NK-92 treated with Interleukin-12 subunit alpha and Interleukin-12 subunit beta, amount 100 ng/mL, for 24 hours (cell line): ENCODE data around the gene CCR7.
"Not testable (repeated sequence)": the region's sequence is repeated elsewhere in the genome, so short reads cannot be mapped to it uniquely, and the experiment has no call there.

Experiments
- DNase-seq: peaks from one replicate; lab custom pipeline; 2025; lab: John Stamatoyannopoulos, UW

CCR7 gene

DNA sequence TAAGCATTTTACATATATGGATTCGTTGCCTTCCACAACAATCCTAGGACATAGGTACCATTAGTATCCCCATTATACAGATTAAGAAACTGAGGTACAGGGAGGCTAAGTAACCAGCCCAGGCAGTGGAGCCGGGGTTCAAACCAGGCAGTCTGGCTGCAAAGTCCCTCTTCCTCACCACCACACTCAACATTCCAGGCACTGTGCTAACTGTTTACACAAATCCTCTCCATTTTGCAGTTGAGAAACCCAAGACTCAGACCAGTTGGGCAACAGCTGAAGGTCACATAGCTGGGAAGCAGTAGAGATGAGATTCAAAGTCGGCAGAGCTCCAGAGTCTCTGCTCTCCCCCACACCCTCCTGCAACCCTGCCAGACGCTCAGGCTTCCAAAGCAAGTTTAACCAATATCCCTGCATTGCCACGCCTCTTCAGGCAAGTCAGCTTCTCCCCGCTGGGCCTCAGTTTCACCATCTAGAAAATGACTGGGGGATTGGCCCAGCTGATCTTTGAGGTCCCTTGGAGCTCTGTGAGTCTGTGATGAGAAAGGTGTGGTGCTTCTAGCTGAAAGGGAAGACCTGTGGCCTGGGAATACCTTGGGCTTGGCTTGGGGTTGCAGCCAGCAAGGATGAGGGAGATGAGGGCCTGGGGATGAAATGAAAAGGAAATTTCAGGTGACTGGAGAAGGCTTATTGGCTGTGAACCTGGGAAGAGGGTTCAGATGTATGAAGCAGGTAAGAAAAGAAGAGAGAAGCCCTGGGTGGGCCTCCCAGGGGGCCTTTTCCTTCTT is 14.0 kb downstream of the CCR7 start:
- DNase-seq = no peak

DNA sequence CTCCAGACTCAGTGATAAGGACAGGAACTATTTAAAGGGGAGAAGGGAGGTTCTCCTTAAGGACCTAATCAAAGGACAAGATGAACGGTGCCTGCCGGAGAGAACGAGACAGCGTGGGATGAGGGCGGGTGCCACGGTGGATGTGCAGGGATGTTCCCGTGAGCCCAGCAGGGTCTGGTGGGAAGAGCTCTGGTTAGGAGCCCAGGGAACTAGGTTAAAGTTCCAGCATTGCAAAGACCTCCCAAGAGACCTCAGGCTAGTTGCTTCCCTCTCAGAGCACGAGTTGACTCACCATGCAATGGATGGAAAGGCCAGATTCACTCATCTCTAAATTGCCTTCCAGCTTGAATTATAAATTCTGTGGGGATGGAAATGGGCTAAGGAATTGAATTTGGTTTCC is 14.7 kb downstream of the CCR7 start:
- no peak for DNase-seq

DNA sequence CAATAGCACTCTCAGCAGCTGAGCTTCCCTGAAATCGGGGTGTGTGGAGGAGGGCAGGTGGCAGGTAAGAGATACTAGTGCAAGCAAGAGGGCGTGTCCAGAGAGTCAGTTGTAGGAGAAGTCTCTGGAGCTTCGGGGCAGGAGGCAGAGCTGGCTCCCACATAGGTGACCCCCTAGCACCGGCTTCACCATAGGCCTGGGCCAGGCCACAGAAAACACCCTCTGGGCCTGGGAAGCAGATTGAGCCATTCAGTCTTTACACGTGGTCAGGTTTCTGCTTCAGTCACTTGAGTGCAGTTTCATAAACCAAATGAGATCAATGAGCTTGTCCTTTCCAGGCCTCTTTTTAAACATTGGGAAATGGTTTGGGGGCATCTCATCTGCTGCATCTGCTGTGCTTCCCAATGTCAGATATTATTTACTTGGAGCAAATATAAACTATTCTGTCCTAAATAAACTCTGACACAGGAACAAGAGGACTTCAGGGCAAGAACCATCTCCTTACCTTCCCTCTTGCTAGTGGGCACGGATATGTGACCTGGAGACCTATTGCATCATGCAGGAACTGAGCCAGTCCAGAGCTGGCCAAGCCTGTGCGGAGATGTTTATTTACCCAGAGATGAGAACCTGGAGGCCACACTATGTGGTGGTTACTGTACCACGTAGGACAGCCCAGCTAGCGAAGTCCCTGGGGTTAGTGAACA is 16.1 kb downstream of the CCR7 start:
- no peak for DNase-seq

DNA sequence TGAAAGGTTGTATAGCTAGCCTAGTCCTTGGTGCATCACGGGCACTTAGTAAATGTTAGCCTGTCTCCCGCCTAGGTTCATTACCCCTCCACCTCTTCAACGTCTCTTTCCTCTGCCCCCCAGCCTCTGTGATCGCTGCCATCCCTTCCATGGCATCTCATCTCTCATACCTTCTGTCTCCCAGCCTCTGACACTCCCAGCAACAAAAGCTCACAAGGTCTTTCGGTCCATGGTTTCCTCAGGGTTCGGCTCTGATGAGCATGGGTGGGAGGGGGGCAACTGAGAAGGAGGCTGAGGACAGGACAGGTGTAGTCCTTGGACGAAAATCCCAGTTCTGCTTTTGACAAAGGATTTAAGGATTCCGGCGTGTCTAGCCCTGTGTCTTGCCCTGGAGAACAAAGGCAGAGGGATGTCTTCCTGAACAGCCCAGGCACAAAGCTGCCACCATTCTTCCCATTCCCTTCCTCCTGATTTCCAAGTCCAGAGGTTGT is 16.7 kb downstream of the CCR7 start:
- DNase-seq = no peak

DNA sequence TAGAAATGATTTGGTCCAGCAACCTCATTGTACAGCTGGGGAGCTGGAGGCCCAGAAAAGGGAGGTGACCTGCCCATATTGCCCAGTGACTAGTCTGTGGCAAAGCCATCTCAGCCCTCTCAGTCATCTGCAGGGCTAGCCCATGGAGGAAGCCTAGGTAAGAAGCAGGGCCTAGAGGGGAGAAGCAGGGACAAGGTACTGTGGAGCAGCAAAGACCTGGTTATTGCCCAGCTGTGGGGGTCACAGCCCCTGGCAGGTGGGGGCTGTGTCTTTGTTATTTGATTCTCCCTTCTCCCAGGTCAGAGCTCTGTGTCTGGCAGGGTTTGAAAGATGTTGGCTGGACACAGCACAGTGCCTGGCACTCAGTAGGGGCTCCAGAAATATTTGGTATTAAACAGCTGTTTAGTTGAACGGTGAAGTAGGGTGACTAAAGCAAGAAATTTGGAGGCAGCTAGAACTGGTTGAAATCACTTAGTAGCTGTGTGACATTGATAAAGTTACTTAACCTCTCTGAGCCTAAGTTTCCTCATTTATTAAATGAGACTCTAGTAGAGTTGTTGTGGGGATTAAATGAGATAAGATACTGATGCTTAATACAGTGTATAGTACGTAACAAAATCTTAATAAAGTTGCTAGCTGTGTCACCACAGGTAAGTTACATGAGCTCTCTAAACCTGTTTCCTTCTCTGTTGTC is 17.3 kb downstream of the CCR7 start:
- DNase-seq = no peak

DNA sequence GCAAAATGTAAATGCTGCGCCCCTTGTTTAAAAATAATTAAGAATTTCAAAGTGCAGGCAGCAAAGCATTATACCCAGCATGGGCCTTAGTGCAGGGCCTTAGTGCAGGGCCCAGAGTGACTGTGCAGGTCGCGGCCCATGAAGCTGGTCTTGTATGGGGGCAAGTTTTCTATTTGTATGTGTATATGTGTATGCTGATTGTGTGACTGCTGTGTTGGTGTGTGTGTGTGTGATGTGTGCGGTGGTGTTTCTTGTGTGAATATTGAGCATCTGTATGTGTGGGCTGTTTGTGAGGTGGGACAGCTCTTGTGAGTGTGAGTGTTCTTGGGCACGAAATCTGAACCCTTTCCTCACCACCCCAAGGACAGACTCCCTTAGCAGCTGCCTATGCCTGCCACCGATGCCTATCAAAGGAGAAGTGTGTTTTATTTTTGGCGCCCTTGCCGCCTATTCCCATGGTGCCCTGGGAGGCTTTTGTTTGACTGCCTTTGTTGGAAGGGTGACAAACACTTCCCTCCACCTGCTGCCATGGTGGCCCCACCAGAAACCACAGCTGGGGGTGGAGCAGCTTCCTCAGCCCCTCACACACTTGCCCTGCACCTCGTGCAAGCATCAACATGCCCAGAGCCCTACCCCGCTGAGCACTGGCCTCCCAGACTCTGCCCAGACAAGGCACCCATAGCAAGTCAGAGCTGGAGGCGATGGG is 18.0 kb downstream of the CCR7 start:
- no peak for DNase-seq

DNA sequence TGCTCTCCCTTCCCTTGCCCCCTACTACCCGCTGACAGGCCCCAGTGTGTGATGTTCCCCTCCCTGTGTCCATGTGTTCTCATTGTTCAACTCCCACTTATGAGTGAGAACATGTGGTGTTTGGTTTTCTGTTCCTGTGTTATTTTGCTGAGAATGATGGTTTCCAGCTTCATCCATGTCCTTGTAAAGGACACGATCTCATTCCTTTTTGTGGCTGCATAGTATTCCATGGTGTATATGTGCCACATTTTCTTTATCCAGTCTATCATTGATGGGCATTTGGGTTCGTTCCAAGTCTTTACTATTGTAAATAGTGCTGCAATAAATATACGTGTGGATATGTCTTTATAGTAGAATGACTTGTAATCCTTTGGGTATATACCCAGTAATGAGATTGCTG is 18.8 kb downstream of the CCR7 start:
- DNase-seq = not testable (repeated sequence)

DNA sequence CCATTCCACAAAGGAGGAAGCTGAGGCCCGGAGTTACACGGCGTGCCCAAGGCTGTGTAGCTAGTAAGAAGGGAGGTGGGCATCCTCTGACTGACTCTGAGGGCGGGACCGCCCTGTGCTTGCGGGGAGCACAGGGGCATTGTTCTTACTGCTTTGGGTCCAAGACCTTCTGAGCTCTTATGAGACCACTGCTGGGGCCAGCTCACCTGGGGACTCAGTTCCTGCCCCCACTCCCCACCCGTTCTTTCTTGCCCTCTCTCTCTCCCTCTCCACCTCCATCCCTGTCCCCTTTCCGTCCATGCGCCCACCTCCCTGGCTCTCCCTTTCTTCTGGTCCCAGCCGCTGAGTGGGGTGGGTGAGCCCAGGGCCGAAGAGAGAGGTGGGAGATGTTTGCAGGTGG is 19.6 kb downstream of the CCR7 start:
- no peak for DNase-seq

DNA sequence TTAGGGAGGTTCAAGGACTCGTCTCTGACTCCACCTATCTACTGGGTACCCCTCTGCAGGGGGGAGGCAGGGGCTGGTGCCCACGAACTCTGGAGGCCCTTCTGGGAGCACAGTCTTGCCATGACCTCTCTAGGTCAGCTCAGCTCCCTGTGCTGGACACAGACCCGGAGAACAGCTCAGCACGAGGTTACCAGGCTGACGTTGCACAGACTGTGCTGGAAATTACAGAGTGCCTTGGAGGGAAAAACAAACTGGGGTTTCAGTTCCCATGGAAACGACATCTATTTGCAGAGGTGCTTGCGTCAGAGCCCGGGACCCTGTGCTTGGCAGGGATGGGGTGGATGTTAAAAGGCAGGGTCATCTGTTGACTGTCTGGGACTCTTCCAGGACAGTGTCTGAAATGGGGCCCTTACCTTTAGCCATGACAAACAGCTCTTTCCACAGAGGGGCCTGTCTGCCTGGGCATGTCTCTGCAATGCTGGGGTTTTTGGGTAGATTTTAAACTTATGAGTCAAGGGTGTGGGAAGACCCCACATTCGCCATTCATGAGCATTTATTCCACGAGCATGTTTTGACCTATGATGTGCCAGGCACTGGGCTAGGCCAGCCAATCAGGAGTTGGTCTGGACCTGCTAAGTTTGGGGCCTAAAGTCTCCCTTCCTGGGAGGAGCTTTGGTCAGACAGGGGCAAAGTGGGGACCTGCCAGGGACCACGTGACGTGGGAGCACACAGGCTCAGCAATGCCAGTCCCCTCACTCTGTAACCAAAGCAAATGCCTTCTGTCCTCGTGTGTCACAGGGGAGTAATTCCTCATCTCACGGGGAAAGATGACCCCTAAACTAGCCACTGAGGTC is 22.5 kb downstream of the CCR7 start:
- DNase-seq = no peak

DNA sequence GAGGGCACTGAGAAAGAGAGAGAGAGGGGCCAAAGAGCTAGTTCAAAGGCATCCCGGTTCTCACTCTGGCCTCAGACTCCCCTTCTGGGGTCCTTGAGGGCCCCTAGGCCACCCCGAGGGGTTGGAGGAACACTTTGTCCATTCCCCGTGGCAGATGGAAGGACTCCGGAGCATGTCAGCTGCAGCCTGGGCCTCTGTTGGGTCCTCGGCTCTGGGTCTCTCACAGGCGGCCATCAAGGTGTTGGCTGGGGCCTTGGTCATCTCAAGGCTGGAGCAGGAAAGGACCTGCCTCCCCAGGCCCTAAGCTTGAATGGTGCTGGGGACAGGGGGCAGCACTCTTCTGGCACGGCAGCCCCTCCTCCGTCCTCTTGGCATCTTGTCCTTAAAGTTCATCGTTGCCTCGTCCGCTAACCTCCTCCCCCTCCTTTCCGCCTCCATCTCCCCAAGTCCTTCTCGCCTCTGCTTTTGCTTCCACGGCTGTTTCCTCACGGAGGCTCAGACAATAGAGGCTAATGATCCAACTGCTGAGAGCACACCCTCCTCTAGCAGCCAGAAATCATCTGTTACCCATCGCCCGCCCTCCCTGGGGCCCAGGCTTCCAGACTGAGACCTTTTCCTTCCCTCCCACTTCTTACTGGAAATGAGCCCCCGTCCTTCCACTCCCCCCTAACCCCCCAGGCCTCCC is 23.3 kb downstream of the CCR7 start:
- DNase-seq = no peak

DNA sequence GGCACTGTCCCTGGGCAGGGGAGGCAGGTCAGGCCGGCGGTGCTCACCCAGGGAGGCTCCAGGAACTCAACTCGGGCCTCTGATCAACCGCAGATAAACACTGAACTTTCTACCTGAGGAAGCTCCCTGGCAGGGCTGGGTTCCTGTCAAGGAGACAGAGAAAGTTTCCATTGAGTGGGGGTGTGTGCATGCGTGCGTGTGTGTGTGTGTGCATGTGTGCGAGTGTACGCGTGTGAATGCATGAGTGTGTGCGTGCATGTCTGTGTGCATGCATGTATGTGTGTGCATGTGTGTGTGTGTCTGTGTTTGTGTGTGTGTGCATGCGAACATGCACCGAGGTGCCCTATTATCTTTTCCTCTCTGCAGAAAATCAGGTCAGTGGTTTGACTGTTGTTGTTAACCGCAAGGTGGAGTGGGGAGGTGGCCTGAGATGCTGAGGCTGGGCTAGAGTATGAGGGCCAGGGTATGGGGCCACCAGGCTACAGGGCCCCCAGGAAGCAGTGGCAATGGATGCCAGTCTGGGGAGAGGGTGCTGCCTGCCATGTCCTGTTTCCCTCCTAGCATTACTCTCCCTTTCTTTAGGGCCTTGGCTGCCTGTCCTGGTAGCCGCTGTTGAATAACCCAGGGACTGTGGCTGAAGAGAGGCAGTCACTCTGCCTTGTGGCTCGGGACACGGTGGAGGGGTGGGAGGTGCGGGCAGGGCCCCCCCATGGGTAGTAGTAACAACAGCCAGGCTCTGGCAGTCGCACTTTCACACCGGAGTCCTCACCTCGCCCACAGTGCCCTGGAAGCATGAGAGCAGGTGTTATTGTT is 24.0 kb downstream of the CCR7 start:
- peak; percentile 29 for DNase-seq

DNA sequence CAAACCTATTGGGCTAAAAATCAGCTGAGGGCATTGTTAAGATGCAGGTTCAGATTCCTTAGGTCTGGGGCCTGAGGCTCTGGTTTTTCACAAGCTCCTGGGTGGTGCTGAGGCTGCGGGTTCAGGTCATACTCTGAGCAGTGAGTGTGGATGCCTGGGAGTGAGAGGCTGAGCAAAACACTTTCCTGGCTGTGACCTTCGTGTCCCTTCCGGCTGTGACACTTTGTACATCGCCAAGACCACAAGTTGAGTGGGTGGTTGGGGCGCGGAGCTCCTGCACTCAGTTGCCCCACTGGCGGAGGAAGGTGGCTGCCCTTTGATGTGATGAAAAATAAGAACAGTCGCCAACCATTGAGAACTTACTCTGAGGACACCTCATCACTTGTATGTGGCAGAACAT is 24.8 kb downstream of the CCR7 start:
- no peak for DNase-seq

DNA sequence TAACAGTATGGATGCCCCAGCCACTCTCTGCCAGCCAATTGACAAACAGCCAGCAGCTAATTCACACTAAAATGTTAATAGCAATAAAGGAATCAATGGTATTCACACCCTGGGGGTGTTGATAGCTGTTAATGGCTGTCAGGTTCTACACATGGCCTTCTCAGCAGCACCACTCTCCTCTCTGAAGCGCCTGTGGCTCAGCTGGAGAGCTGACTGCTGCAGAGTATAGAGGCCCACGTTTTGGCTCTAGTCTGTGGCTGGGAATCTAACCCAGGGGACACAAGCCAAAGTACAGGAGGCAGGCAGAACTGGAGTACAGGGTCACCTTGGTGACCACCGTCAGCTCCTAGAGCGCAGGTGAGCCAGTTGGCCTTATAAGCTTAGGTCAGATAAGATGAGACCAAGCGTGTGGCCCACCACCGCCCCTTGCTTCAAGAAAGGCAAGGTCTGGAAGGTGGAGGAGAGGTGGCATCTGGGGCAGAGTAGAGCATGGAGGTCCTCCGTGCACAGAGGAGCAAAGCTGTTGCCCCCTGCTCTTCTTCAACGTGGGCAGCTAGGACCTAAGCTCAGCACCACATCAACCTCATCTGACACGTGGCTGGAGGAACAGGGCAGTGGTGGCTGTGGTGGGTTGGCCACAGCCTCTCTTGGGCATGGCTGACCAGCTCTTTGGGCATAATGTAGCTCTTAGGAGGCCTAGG is 25.4 kb downstream of the CCR7 start:
- no peak for DNase-seq

DNA sequence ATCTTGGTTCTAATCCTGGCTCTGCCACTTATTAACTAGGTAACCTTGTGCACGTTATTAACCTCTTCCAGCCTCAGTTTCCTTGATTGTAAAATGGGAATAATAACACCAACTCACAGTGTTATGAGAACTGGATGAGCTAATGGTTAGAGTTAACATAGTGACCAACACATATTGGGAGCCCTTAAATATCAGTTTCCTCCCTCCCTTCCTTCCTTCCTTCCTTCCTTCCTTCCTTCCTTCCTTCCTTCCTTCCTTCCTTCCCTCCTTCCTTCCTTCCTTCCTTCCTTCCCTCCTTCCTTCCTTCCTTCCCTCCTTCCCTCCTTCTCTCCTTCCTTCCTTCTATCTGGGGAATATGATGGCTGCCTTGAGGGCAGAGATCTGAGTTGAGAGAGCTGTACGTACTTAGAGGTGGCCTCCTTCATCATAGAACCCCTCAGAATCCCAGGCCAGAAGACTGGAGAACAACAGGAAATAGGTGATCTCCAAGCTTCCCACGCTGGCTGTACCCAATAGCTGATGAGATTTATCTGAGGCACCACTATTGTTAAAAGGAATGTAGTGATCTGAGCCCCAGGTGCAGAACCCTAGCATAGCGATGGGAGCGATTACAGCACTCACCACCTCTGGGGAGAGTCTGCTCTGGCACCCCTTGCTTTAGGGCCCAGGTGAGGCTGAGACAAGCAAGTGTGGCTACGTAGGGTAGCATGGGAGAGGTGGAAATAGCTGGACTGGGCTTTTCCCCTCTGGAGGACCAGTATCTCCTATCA is 26.2 kb downstream of the CCR7 start:
- no peak for DNase-seq

DNA sequence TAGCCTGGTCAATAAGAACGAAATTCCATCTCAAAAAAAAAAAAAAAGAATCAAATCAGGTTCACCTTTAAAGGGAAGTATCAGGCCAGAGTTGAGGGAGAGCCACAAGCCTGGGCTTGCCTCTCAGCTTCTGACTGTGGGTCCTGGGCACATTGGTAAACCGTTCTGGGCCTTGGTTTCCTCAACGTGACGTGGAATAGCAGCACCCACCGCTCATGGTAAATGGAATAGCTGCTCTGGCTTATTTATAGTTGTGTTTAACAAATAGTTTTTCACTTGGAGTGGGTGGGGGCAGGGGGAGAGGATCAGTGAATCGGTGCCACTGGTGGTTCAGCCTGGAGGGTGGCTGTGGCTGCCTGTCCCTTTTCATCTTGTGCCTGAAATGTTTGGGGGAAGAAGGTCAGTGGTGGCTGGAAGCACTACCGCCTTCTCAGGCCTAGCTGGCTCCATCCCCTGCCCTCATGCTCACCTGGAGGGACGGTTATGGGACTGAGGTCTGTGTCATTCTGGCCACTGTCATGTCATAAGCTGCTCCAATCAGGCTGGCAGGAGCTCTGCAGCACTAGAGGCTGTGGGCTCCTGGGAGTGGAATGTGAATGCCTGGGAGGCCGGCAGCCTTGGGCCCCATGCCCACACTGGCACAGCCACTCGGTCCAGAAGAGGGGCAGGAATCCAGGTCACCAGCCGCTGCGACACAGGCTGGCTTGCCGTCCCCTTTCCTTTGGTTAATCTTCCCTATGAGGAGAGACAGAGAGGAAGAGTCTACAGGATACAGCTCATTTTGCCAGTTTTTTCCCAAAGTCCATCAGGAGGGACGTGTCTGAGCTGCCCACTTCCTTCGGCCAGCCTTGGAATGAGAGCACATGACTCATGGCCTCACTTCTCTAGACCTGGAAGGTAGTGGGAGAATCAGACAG is 27.0 kb downstream of the CCR7 start:
- no peak for DNase-seq

DNA sequence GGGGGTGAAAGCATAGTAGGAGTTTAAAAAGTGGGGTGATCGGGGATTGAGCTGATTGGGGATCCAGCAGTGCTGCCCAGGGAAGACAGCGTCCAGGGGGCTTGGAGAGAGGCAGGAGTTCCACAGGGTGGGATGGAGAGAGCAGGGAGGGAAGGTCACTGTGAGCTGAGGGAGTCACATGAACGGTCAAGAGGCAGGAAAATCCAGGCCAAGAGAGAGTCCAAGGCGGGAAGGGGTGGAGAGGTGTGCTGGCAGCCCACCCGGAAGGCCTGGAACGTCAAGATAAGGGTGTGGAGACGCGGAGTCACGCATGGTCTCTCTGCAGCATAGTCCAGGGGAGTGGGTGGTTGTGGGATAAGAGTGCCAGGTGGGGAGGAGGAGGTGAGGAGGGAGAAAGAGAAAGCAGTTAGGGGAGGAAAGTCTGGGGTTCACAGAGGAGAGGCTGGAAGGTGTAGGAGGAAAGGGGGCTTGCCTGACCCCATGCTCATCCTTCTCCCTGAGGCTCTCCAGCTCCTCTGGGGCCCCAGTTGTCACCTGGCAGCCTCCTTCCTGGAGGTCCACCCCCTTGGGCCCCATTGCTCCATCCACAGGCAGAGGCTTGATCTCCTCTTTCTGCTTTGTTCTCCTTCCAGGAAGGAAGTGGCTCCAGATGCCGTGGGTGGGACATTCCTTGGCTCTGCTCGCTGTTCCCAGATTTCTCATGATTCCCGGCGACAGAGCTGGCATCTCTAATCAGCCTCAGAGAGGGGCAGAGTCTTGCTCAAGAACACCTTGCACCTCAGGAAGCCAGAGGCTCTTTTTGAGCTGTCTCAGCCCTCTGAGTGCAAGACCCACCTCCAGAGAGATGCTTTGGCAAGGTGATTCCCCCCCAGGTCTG is 28.7 kb downstream of the CCR7 start:
- DNase-seq = no peak
